PFSK-1 (cell line): ENCODE results near the gene NOX5.

Experiments
- FOXP2 ChIP-seq: optimal IDR thresholded peaks from 2 replicates; pipeline ENCODE3; 2011; ENCODE audit warnings: borderline replicate concordance, control low read depth, inconsistent platforms; ENCODE audit not compliant: insufficient read depth; ENCODE audit errors: extremely low read length, extremely low read depth
- POLR2AphosphoS5 ChIP-seq: IDR thresholded peaks from 2 replicates; pipeline ENCODE4 v1.6.1; 2012; ENCODE audit warnings: low read depth, mild to moderate bottlenecking, control low read depth, low read length, moderate library complexity
- REST ChIP-seq, 2 experiments: IDR thresholded peaks; 2 replicates each; pipeline versions ENCODE4 v1.6.1 to v1.8.0; 2011 to 2012; ENCODE audit warnings: low read depth in 2 of 2, low read length in 2 of 2, control low read depth in 1 of 2, inconsistent platforms in 1 of 2, mild to moderate bottlenecking in 1 of 2, moderate library complexity in 1 of 2; ENCODE audit not compliant: insufficient read depth in 1 of 2
- SIN3A ChIP-seq: IDR thresholded peaks from 2 replicates; pipeline ENCODE4 v1.6.1; 2012; ENCODE audit warnings: mild to moderate bottlenecking, low read length, moderate library complexity, borderline replicate concordance; ENCODE audit not compliant: insufficient read depth
- TAF1 ChIP-seq: IDR thresholded peaks from 2 replicates; pipeline ENCODE4 v1.6.1; 2012; ENCODE audit warnings: low read length, control low read depth, borderline replicate concordance; ENCODE audit not compliant: insufficient read depth

- no peak for TF ChIP-seq POLR2AphosphoS5
- no peak for TF ChIP-seq REST (IDR thresholded peaks at IDR 0.05; ENCODE audit: insufficient read depth in 1 of 2, low read depth in 2 of 2, low read length in 2 of 2)
- TF ChIP-seq TAF1: no peak
- TF ChIP-seq FOXP2: no peak
- no peak for TF ChIP-seq SIN3A
These were observed 14.4 kb upstream of the NOX5 start for GRCh38 chr15:69000091-69000490.
